Natural killer cell (primary cell): ENCODE measurements around the gene XRCC5. TPM values are rescaled to one million over a fixed set of nuclear protein-coding genes. Genes with fewer than 3 reads are reported as not detected.

Experiments
- ATAC-seq, 3 donors: fragments of 150-1000 bp in 2 of 3; fragments of 200-7000 bp in 1 of 3; cut with Tn5 transposase; 1 replicate in 1 of 3; 2 replicates in 2 of 3; pipeline ENCODE4 v1.10.0; 2021; ENCODE audit warnings: mild to moderate bottlenecking in 2 of 3, moderate library complexity in 2 of 3
- DNase-seq, 2 donors: peaks; one replicate each; pipeline versions ENCODE4 v3.0.0 to v3.0.0-alpha.2; 2013 to 2021; ENCODE audit warnings: mixed read lengths in 1 of 2
- H3K27ac ChIP-seq: one replicate; pipeline ENCODE4 v1.5.1; 2013; ENCODE audit warnings: mild to moderate bottlenecking, low read length
- H3K27me3 ChIP-seq: one replicate; pipeline ENCODE4 v1.6.1; 2013; ENCODE audit warnings: low read length; ENCODE audit not compliant: control insufficient read depth, insufficient read depth
- H3K36me3 ChIP-seq: one replicate; pipeline ENCODE4 v1.6.1; 2013; ENCODE audit warnings: low read length; ENCODE audit not compliant: control insufficient read depth, insufficient read depth
- H3K4me1 ChIP-seq: one replicate; pipeline ENCODE4 v1.6.1; 2013; ENCODE audit warnings: low read length; ENCODE audit not compliant: control insufficient read depth, insufficient read depth
- H3K4me3 ChIP-seq: one replicate; pipeline ENCODE4 v1.5.1; 2013; ENCODE audit warnings: low read length
- H3K9me3 ChIP-seq: one replicate; pipeline ENCODE4 v1.6.1; 2013; ENCODE audit warnings: low read length; ENCODE audit not compliant: control insufficient read depth, insufficient read depth
- H3K27ac Mint-ChIP-seq, 2 donors: one replicate each; pipeline ENCODE4 v1.8.0; 2022; ENCODE audit warnings: mild to moderate bottlenecking in 2 of 2, mixed read lengths in 2 of 2, moderate library complexity in 1 of 2
- H3K27me3 Mint-ChIP-seq, 2 donors: one replicate each; pipeline ENCODE4 v1.8.0; 2022; ENCODE audit warnings: low read depth in 2 of 2, mixed read lengths in 2 of 2
- H3K36me3 Mint-ChIP-seq: one replicate; pipeline ENCODE4 v1.8.0; 2022; ENCODE audit warnings: mixed read lengths
- H3K4me1 Mint-ChIP-seq, 2 donors: one replicate each; pipeline ENCODE4 v1.8.0; 2022; ENCODE audit warnings: mixed read lengths in 2 of 2
- H3K4me3 Mint-ChIP-seq: one replicate; pipeline ENCODE4 v1.8.0; 2022; ENCODE audit warnings: mild to moderate bottlenecking, moderate library complexity, mixed read lengths
- H3K9me3 Mint-ChIP-seq, 2 donors: one replicate each; pipeline ENCODE4 v1.8.0; 2022; ENCODE audit warnings: mixed read lengths in 2 of 2
- CTCF ChIP-seq: fragments of 200-600 bp; IDR thresholded peaks from one replicate; pipeline ENCODE4 v1.8.0; 2022; ENCODE audit warnings: antibody characterized with exemption
- WGBS: methylation state at CpG from one replicate; pipeline ENCODE4 v1.1.7; 2013; ENCODE audit warnings: missing lambda C conversion rate; ENCODE audit not compliant: insufficient coverage; 5-methylcytosine and 5-hydroxymethylcytosine counted together
- intact Hi-C: fragments of 100-400 bp; cut with micrococcal nuclease; formaldehyde crosslinking; loops from one replicate; pipeline ENCODE4 v1.14.2; 2022
- total RNA-seq, 4 donors: library from RNA; stranded (reverse); fragments of 120-200 nt in 1 of 4; gene quantifications; one replicate each; pipeline versions ENCODE4 v1.2.3 to v1.2.4, GENCODE V29; 2013 to 2022

Gene XRCC5
- total RNA-seq, 3 donors from 2014 or later (not counting 1 experiment from before 2014, with no cell fraction given), result 188 to 220 (median 201) TPM

DNA sequence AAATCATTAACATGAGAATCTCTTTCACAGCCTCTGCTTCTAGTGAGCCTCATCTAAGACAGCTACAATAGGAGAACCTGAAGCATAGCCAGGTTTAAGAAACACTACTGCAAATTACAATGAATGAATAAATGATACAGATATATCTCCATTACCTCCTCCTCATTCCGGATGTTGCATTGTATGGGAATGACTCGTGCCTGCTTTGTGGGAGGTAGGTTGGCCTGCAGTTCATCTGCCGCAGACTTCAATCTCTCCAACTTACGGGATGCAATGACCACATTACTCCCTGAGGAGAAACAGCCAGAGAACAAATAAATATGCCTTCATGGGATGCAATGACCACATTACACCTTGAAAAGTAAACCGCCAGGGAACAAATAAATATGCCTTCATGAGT lies 42.9 kb upstream of the XRCC5 start:
- Mint-ChIP-seq H3K4me1 (peaks cover 9 to 13% of the 10 kb centered on the region in 2 donors), H3K36me3 (no peaks in the 10 kb centered on the region), H3K27ac (no peak overlapping the region), H3K9me3 (no peaks in the 10 kb centered on the region), H3K4me3 (no peak overlapping the region), H3K27me3 (no peaks in the 10 kb centered on the region)
- H3K27ac ChIP-seq, result no peak overlapping the region
- H3K9me3 ChIP-seq, result no peaks in the 10 kb centered on the region
- H3K4me1 ChIP-seq, result no peaks in the 10 kb centered on the region
- ATAC-seq, result no peak
- no peaks in the 10 kb centered on the region for H3K27me3 ChIP-seq
- H3K4me3 ChIP-seq, result no peak overlapping the region
- H3K36me3 ChIP-seq, result peaks cover 15% of the 10 kb centered on the region
- intact Hi-C loops, result no loop called here
- DNase-seq, result no peak
- no peak for TF ChIP-seq CTCF
- 100% methylated on average over 2 of the region's 5 CpGs for WGBS

DNA sequence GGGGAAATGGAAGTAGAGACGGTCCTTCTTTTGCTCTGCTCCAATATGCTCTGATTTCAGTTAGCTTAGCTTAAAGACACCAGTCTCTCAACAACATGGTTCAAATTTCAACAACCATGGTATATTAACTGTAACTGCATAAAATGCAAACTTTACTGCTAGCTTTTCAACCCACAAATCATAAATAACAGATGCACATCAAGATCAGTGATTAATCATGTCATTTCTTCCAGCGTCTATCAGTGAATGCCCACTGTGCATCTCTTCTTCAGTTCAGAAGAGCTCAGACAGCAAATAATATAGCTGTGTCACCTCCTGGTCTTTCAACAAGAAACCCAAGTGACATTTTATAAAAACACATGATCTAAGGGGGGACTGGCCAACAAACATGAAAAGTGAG lies 40.1 kb upstream of the XRCC5 start:
- H3K4me1 ChIP-seq, result no peaks in the 10 kb centered on the region
- no peaks in the 10 kb centered on the region for H3K9me3 ChIP-seq
- Mint-ChIP-seq H3K9me3 (no peaks in the 10 kb centered on the region), H3K27me3 (no peaks in the 10 kb centered on the region), H3K4me1 (peaks cover 10 to 24% of the 10 kb centered on the region in 2 donors), H3K36me3 (no peaks in the 10 kb centered on the region), H3K4me3 (no peak overlapping the region), H3K27ac (no peak overlapping the region)
- no peaks in the 10 kb centered on the region for H3K27me3 ChIP-seq
- no peak overlapping the region for H3K4me3 ChIP-seq
- 86% methylated on average over 1 of the region's 2 CpGs for WGBS
- peaks cover 25% of the 10 kb centered on the region for H3K36me3 ChIP-seq
- H3K27ac ChIP-seq, result no peak overlapping the region
- intact Hi-C loops, result no loop called here
- no peak for DNase-seq
- ATAC-seq, result no peak
- no peak for TF ChIP-seq CTCF

GRCh38 chr2:216070195-216070594 lies 39.0 kb upstream of the XRCC5 start:
- H3K9me3 Mint-ChIP-seq, result no peaks in the 10 kb centered on the region
- H3K4me3 ChIP-seq, result no peak overlapping the region
- no peak overlapping the region for H3K27ac ChIP-seq
- H3K36me3 ChIP-seq, result peaks cover 16% of the 10 kb centered on the region
- TF ChIP-seq CTCF, result no peak
- no peaks in the 10 kb centered on the region for H3K27me3 Mint-ChIP-seq
- 100% methylated on average over 5 of the region's 6 CpGs for WGBS
- H3K27me3 ChIP-seq, result no peaks in the 10 kb centered on the region
- H3K4me1 Mint-ChIP-seq, result peaks cover 19 to 35% of the 10 kb centered on the region in 2 donors
- ATAC-seq (no peak), DNase-seq (no peak)
- no peaks in the 10 kb centered on the region for H3K9me3 ChIP-seq
- no peak overlapping the region for H3K27ac Mint-ChIP-seq
- no peaks in the 10 kb centered on the region for H3K36me3 Mint-ChIP-seq
- H3K4me1 ChIP-seq, result no peaks in the 10 kb centered on the region
- intact Hi-C loops, result no loop called here
- H3K4me3 Mint-ChIP-seq, result no peak overlapping the region

DNA sequence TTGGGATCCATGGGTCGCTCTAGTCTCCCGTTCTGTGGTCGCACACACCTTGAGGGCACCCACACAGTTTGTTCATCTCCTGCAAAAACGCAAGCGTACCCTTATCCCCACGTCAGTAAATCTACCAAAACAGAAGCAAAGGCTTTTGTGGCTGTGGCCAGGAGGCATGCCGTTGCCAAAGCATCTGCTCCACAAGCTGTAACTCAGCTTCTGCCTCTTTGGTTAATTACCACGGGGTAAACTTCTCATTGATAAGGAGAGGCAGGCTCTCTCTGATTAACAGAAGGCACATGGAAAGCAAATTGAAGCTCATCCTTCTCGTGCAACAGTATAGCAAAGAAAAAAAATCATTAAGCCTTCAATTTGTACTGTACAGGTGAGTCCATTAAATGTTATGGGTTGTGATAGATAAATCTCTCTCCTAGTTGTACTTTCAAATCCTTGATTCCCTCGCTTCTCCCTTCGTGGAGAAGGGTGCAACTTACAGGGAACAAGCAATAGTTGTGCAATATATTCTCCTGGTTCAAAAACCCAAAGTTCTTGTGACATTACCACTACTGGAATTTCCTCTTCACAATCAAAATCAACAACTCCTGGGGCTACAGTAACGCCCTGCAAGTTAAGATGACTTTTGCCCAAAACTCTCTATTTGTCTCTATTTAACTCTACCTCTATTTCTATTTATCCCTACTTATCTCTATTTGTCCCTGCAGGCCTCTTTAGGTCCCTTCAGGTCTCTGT lies 37.9 kb upstream of the XRCC5 start:
- ATAC-seq, result no peak
- H3K27ac ChIP-seq, result no peak overlapping the region
- no peak for TF ChIP-seq CTCF
- no peak overlapping the region for H3K27ac Mint-ChIP-seq
- intact Hi-C loops, result no loop called here
- H3K36me3 ChIP-seq, result peaks cover 15% of the 10 kb centered on the region
- WGBS, result 98% methylated on average over 11 of the region's 12 CpGs
- no peaks in the 10 kb centered on the region for H3K4me1 ChIP-seq
- DNase-seq, result no peak
- H3K9me3 Mint-ChIP-seq, result no peaks in the 10 kb centered on the region
- H3K36me3 Mint-ChIP-seq, result no peaks in the 10 kb centered on the region
- H3K9me3 ChIP-seq, result no peaks in the 10 kb centered on the region
- no peak overlapping the region for H3K4me3 ChIP-seq
- no peaks in the 10 kb centered on the region for H3K27me3 Mint-ChIP-seq
- H3K4me3 Mint-ChIP-seq, result no peak overlapping the region
- H3K4me1 Mint-ChIP-seq, result peaks cover 19 to 42% of the 10 kb centered on the region in 2 donors
- H3K27me3 ChIP-seq, result no peaks in the 10 kb centered on the region
